OCI-LY3 (cell line): Measurements from ENCODE around the gene CALD1.

Source experiments
- H2AFZ ChIP-seq: fragments of 200-600, 300-600 bp; shearing (Covaris generic); 2 replicates; pipeline ENCODE4 v1.6.0; 2014; ENCODE audit warnings: antibody characterized with exemption, low read depth, low read length
- H3K27ac ChIP-seq: fragments of 200-600, 300-600 bp; sonication (generic); 2 replicates; pipeline ENCODE4 v1.5.1; 2014; ENCODE audit warnings: mild to moderate bottlenecking, low read length, moderate library complexity, mixed read lengths
- H3K27me3 ChIP-seq: fragments of 200-600, 300-600 bp; sonication (generic); 2 replicates; pipeline ENCODE4 v1.6.1; 2014; ENCODE audit warnings: low read depth, low read length, mixed read lengths
- H3K36me3 ChIP-seq: fragments of 200-600, 300-600 bp; sonication (generic); replicated peaks from 2 replicates; pipeline ENCODE3; 2014; ENCODE audit warnings: low read depth, low read length, mixed read lengths
- H3K4me1 ChIP-seq: fragments of 300-600, 200-600 bp; sonication (generic); 2 replicates; pipeline ENCODE4 v1.6.1; 2014; ENCODE audit warnings: low read length, mixed read lengths
- H3K4me2 ChIP-seq: fragments of 200-600, 300-600 bp; sonication (generic); 2 replicates; pipeline ENCODE4 v1.6.1; 2014; ENCODE audit warnings: low read length, mixed read lengths
- H3K4me3 ChIP-seq: fragments of 300-600, 200-600 bp; sonication (generic); 2 replicates; pipeline ENCODE4 v1.5.1; 2014; ENCODE audit warnings: antibody characterized with exemption, mild to moderate bottlenecking, low read length, moderate library complexity
- H3K79me2 ChIP-seq: fragments of 300-600, 200-600 bp; shearing (Covaris generic); 2 replicates; pipeline ENCODE4 v1.6.1; 2014; ENCODE audit warnings: mild to moderate bottlenecking, low read length, mixed read lengths
- H3K9ac ChIP-seq: fragments of 300-600, 200-600 bp; shearing (Covaris generic); 2 replicates; pipeline ENCODE4 v1.6.0; 2014; ENCODE audit warnings: mild to moderate bottlenecking, low read length, moderate library complexity
- H3K9me3 ChIP-seq: fragments of 200-600, 300-600 bp; shearing (Covaris generic); 2 replicates; pipeline ENCODE4 v1.6.1; 2014; ENCODE audit warnings: low read length, mixed read lengths; ENCODE audit not compliant: insufficient read depth
- H4K20me1 ChIP-seq: fragments of 200-600, 300-600 bp; sonication (generic); 2 replicates; pipeline ENCODE4 v1.6.1; 2016; ENCODE audit warnings: low read length, mixed read lengths; ENCODE audit not compliant: insufficient read depth
- CTCF ChIP-seq: fragments of 200-600, 300-600 bp; sonication (generic); IDR thresholded peaks from 2 replicates; pipeline ENCODE4 v1.5.1; 2014; ENCODE audit warnings: antibody characterized with exemption, low read length, low read depth
- EZH2phosphoT487 ChIP-seq: fragments of 200-600 bp; shearing (Covaris generic); IDR thresholded peaks from 2 replicates; pipeline ENCODE4 v1.6.1; 2018; ENCODE audit warnings: antibody characterized with exemption, mixed run types, low read depth

Gene CALD1

GRCh38 chr7:134908289-134908688, 128.9 kb downstream of the CALD1 start:
- Histone ChIP-seq H3K36me3 (no peaks in the 10 kb centered on the region), H3K4me3 (no peak overlapping the region), H3K9me3 (no peaks in the 10 kb centered on the region), H3K9ac (no peak overlapping the region), H3K27ac (no peak overlapping the region), H4K20me1 (no peaks in the 10 kb centered on the region), H3K4me1 (peaks cover 8% of the 10 kb centered on the region; the same call in 1 of the 2 replicates), H2AFZ (no peak overlapping the region), H3K27me3 (no peaks in the 10 kb centered on the region), H3K79me2 (no peaks in the 10 kb centered on the region), H3K4me2 (no peak overlapping the region)
- TF ChIP-seq CTCF (no peak), EZH2phosphoT487 (no peak)

- H4K20me1 ChIP-seq = no peaks in the 10 kb centered on the region
- H3K9me3 ChIP-seq = no peaks in the 10 kb centered on the region
- peak overlapping the region; percentile 40 for H3K4me2 ChIP-seq
- no peaks in the 10 kb centered on the region for H3K27me3 ChIP-seq
- no peaks in the 10 kb centered on the region for H3K36me3 ChIP-seq
- peak overlapping the region; percentile 33; the same call in 1 of the 2 replicates for H3K4me3 ChIP-seq
- no peak overlapping the region for H3K27ac ChIP-seq
- no peak overlapping the region for H3K9ac ChIP-seq
- peaks cover 8% of the 10 kb centered on the region; the same call in 1 of the 2 replicates for H3K4me1 ChIP-seq
- H2AFZ ChIP-seq = peak overlapping the region; percentile 68; the same call in 1 of the 2 replicates
- TF ChIP-seq CTCF = no peak
- no peak for TF ChIP-seq EZH2phosphoT487
- H3K79me2 ChIP-seq = no peaks in the 10 kb centered on the region
These were observed 130.9 kb downstream of the CALD1 start for GRCh38 chr7:134910214-134910890.

- Histone ChIP-seq H3K4me2 (peak overlapping the region; percentile 40), H2AFZ (peak overlapping the region; percentile 68; the same call in 1 of the 2 replicates), H3K36me3 (no peaks in the 10 kb centered on the region)
These were observed 131.5 kb downstream of the CALD1 start for GRCh38 chr7:134910968-134911367.

More at GRCh38 chr7:134910968-134911367, 131.5 kb downstream of the CALD1 start:
- H4K20me1 ChIP-seq = no peaks in the 10 kb centered on the region
- no peak overlapping the region for H3K27ac ChIP-seq
- no peak overlapping the region for H3K9ac ChIP-seq
- H3K4me1 ChIP-seq = peaks cover 8% of the 10 kb centered on the region; the same call in 1 of the 2 replicates
- no peaks in the 10 kb centered on the region for H3K27me3 ChIP-seq
- no peaks in the 10 kb centered on the region for H3K9me3 ChIP-seq
- TF ChIP-seq EZH2phosphoT487 (no peak), CTCF (no peak)
- no peaks in the 10 kb centered on the region for H3K79me2 ChIP-seq
- peak overlapping the region; percentile 33; the same call in 1 of the 2 replicates for H3K4me3 ChIP-seq
